Left renal cortex interstitium (tissue), 4 donors: ENCODE results near the gene ERAL1. TPM values are rescaled to one million over a fixed set of nuclear protein-coding genes. Genes with fewer than 3 reads are reported as not detected.
"Not testable (repeated sequence)": the region's sequence is repeated elsewhere in the genome, so short reads cannot be mapped to it uniquely, and the experiment has no call there.

Experiments
- DNase-seq, 4 donors: peaks; one replicate each; pipeline ENCODE4 v3.0.0-alpha.2; 2013; ENCODE audit warnings: low read depth in 4 of 4, low spot score in 2 of 4, missing footprints in 1 of 4
- polyA plus RNA-seq, 4 donors: library from polyadenylated mRNA; unstranded; fragments of 120-200 nt; gene quantifications; one replicate each; pipeline ENCODE4 v1.2.1, GENCODE V29; 2013; ENCODE audit not compliant: insufficient read length in 4 of 4

The ERAL1 gene
- 10 to 100 TPM; 60.2 to 76.2 (median 69.0) TPM for polyA plus RNA-seq

DNA sequence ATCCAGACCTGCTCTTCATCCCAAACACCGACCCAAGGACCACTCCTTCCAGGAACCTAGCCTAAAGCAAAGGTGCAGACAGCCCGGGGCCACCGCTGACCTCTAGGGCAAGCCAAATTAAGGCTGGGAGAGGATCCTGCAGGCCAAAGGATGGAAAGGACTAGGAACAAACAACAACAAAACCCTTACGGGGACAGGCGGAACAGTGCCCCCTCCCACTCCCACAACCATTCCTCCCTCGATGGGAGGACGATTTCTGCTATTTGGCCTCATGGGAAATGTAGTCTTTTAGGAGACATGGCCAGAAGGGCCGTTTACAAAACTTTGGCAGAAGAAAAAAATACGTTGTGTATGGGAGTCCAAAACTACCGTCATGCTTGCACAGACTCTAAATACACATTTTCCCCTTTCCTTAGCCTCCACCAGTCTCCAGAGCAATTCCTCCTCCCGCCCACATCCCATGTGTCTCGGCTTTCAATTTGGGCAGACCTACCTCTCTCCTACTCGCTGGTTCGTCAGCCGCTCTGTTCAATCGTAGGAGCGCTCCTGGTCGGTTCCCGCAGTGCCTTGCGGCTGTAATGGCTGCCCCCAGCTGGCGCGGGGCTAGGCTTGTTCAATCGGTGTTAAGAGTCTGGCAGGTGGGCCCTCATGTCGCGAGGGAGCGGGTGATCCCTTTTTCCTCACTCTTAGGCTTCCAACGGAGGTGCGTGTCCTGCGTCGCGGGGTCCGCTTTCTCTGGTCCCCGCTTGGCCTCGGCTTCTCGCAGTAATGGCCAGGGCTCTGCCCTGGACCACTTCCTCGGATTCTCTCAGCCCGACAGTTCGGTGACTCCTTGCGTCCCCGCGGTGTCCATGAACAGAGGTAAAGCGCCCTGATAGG is at the start of gene ERAL1:
Gene ERAL1, plus strand, starts transcription at position 560 of the 879 bp plus-strand sequence. Its CDS starts 19 bp downstream, at position 579.
- DNase-seq: peak; percentile 63 to 84 (median 83)

DNA sequence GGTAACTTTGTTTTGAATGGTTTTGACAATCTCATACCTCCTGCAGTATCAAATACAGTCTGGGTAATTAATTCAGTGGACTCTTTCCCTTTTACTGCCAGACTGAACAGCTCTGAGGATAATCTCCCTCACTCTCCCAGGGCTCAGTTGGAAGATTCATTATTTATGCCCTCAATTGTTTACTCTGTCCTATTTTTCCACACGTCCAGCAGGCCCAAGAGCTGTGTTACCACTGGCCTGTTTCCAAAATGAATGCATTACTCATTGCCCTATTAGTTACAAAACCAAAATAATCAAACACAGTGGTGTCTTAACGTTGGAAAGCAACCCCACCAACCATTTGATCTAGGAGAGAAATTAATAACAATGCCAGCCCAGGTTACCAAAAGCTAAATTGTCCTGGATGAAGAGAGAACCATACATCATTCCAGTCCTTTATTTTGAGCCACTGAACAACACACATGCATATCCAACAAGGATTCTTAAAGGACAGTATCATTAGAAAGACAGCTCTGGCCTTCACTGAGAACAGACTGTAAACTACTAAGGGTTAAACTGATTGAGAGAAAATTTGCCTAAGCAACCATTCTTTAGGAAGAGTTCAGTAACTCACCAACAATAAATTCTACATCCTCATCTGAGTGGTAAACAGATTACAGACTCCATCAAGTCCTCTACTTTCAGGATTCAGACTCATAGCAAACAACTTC is 46.7 kb upstream of the ERAL1 start:
- DNase-seq: no peak

DNA sequence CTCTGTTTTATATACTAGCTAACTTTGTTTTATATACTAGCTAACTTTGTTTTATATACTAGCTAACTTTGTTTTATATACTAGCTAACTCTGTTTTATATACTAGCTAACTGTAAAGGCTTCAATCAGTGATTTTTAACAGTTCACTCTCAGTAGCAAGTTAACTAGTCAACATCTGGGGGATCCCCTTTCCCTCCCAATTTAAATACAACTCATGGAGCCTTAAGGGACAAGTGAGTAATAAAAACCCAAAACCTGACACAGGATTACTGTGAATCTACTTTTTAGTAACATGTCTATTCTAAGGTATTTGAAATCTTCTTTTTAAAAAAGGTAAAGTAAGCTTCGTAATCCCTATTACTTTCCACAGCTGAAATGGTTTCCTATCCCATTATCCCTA is 44.4 kb upstream of the ERAL1 start:
- no peak for DNase-seq

DNA sequence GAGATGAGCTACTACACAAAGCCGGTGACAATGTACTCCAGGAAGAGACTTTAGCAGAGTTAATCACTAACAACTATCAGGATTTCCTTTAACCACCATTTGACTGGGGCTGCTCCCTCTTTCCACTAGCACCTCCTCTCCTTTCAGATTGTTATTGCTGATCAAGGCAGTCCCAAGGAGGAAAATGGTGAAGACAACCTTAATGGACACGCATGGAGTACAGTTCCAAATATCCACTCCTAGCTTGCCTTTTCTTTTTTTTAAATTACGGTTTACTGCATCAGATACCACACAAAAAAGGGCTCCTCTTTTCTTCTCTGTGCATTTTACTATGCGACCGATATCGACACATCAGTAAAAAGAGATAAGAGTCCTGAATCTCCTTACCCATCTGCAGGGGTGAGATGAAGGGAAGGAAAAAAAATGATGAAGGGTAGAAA is 43.1 kb upstream of the ERAL1 start:
- peak in 2 of 4 donors; percentile 16 to 59 for DNase-seq

DNA sequence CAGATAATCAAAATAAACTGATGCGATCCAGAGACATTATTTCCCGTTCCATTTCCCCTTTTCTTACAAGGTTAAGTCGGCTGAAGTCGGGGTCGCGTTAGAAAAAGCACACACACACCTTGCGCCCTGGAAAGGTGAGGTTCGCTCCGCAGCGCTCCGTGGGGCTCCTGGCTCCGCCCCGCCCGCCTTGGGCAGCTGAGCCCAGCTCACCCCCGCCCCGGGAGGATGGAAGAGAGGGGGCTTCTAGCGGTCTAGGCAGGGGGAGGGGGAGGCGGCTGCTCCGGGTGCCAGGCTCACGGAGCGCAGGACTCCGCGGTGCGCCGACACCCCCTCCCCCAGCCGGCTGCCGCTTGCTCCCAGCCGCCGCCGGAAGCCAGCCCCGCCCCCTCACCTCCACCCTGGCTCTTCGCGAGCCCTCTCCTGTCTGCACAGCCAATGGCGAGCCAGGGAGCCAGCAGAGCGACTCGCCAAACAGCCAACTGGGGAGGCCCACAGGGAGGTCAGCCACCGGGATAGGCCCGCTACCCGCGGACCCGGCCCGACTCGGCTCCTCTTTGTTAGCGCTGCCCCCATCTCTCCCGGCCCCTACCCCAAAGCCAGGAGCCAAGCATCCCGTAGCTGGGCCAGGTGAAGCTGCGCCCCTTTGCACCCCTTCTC is 42.6 kb upstream of the ERAL1 start:
- DNase-seq: peak; percentile 81 to 95 (median 92)

DNA sequence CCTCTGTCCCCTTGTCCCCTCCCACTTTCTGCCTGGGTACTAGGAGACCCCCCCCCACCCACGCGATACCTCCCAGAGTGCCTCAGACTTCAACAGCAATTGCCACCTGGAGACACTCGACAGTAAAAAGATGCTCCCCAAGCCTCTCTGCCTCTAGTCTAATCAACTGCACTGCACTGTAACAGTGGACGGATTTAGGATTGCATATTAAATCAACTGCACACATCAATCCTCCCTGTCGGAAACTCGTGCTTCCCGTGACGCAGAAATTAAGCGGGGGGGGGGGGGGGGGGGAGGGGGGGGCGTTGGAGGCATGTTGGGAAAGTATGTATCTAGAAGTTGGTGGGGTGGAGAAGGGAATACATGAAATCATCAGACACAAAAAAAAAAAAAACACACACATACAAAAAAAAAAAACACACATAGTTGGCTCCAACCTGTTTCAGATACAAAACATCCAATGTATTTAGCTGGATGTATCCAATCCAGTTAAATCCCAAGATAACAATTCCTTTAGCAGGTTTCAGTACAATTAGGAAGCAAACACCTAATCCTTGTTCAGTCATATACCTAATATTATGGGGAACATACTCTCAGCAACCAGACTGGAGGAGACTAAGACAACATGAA is 42.0 kb upstream of the ERAL1 start:
- DNase-seq: peak in 1 of 4 donors; percentile 59

DNA sequence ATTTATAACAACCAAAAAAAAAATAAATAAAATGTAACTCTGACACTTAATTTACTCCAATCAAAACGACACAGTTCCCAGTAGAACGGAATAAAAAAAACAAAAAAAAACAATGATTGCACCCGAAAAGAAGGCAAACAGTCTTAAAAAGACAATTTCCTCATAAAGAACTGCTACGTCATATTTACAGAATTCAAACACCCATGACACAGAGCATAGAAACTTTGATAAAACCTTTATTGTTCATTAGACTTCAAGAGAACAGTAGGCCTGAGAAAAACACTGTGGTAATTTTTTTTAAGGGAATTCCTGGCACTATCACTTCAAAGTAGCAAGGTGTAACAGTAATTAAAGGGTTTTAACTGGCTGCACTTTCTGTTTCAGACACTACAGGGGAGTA is 38.3 kb upstream of the ERAL1 start:
- DNase-seq: no peak

DNA sequence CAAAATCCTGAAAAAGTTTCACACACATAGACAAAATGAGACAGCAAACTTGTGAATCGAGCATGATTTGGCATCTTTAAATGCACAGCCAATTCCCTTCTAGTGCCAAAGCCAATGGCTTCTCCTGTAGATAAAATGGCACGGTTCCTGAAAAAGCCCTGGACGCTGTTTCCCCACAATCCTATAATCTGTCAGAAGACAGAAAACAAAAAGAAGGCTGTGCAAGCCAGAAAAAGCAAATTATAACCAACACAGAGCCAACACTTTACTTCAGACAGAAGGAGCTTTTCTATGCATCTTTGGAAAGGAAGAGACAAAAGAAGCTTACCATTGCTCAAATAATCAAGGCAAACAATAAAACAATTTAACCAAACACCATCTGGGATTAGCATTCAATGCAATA is 36.0 kb upstream of the ERAL1 start:
- no peak for DNase-seq

DNA sequence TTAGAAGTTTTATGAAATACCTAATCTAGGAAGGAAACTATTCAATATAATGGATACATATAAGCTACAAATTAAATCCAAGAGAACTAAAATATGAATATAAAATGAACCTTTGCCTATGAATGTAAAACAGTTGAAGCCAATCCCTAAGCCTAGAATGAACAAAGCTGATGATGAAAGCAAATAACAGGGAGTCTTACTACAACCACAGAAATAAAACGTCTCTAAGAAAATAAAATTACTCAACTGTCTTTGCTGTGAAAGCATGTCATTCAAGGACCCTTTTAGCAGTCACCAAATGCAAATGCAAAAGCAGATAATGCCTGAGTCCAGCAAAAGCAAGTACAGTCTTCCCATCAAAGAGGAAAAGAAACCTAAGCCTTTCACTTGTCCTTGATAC is 35.2 kb upstream of the ERAL1 start:
- DNase-seq: no peak

DNA sequence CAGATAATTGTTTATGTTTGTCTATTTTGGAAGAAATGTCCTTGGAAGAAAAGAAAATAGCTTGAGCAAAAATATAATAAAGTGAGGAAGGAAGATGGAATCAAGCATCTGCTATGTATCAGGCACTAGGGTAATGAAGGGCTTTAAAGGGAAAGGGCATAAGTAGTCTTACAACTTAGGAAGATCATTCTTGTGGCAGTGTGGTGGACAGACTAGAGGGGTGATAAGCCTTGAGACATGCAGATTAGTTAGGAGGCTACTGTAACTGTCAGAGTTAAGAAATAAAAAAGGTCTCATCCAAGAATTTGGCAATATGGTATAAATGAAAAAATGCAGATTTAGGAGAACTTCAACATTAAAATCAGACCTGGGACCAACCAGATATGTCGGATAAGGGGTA is 27.1 kb upstream of the ERAL1 start:
- no peak for DNase-seq

DNA sequence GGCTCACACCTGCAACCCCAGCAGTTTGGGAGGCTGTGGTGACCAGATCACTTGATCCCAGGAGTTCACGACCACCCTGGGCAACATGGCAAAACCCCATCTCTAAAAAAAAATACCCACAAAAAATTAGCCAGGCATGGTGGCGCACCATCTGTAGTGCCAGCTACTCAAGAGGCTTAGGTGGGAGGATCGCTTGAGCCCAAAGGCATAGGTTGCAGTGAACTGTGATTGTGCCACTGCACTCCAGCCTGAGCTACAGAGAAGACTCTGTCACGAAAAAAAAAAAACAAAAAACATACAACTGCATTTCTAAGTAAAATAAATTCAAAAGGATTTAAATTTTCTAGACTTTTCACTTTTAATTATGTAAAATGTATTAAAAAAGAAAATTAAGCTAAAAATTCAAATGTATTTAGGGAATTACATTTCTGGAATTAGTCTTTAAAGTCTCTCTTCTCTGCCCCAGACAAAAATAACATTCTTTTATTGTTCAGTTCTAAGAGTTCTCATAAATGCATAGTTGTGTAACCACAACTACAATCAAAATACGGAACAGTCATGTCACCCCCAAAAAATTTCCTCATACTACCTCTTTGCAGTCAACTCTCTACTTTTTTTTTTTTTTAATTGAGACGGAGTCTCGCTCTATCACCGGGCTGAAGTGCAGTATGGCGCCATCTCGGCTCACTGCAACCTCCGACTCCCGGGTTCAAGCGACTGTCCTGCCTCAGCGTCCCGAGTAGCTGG is 26.3 kb upstream of the ERAL1 start:
- no peak for DNase-seq

DNA sequence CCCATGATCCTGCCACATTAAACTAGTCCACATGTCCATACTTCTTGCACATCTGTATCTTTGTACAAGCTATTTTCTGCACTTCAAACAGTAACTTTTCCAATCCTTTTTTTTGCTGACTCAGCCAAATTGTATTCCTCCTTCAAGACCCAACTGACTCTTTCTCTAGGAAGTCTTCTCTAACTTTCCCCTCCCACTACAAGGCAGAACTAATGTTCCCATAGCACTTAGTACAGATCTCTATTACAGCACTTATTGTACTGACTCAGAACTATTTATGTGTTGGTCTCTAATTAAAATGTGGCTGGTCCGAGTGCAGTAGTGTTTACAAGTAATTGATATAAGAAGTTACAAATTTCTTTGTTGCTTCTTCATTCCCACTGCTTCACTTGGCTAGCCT is 20.4 kb upstream of the ERAL1 start:
- DNase-seq: no peak

DNA sequence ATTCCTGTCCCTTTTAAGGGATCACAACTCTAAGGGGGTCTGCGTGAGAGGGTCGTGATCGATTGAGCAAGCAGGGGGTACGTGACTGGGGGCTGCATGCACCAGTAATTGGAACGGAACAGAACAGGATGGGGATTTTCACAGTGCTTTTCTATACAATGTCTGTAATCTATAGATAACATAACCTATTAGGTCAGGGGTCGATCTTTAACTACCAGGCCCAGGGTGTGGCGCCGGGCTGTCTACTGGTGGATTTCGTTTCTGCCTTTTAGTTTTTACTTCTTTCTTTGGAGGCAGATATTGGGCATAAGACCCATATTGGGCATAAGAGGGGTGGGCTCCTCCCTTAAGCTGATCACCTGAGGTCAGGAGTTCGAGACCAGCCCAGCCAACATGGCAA is 18.3 kb upstream of the ERAL1 start:
- not testable (repeated sequence) for DNase-seq

DNA sequence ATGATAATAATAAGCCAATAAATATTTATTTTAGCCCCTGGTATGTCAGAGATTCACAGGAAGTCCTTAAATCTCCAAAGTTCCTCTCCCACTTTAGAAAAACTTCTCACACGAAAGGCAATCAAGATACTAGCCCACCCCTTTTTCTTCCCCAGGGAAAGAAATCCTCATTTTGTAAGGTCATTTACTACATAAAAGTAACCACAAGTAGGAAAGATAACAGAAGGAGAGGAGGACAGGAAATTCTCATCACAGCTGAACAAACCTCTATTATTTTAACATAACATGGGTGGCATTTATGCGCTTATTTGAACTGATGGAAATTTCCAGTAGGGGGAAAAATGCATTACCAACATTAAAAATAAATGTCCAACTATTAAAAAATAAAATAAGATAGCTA is 15.6 kb upstream of the ERAL1 start:
- no peak for DNase-seq

DNA sequence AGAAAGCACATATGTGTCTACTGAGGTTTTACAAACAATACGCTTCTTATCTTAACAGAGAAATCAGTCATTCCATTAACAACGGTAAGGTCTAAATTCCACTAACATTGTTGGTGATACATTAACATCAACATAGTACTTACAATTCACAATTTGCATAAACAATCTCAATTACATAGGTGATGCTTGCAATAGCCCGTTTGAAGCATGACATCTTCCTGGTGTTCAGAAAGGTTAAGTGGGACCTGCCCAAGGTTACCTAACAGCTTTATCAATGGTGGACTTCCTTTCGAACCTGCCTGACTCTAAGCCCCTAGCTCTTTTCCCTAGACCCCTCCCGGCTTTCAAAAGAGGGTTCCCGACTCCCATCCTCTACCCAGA is 12.9 kb upstream of the ERAL1 start:
- DNase-seq: no peak

DNA sequence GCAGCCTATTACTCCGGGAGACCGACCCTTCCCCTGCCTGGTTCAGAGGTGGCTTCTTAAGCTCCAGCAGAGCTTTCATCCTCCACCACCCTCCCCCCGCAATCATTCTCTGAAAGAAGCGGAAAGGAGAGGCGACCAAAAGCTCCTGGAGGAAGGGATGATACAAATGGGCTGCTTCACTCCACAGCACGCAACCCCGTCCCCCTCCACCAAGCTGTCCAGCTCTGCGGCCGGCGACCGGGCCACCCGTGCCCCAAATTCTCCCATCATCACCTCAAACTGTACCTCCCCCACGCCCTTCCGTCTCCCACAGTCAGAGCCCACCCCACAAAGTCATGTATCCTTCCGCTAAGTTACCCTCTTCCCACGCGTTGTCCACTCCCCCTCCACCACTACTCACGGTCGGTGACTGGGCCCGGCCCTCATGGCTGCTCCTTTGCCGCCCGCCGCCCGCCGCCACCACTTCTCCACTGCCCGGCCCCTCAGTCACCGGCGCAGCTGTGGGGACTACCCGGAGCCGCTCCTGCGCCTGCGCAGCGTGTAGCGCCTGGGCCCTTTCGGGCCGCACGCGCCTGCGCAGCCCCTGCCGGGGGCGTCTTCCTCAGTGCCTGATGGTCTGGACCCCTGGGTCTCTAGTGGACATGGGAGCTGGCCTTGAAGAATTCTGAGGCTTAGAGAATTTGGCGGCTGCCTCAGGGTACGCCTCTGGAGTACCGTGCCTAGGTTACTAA is 12.4 kb upstream of the ERAL1 start, which contains the start of gene FAM222B:
Gene FAM222B, minus strand, starts transcription at position 509 of the 731 bp plus-strand sequence. CDS start 76,123 bp downstream, outside the sequence.
- peak; percentile 59 to 81 (median 72) for DNase-seq

DNA sequence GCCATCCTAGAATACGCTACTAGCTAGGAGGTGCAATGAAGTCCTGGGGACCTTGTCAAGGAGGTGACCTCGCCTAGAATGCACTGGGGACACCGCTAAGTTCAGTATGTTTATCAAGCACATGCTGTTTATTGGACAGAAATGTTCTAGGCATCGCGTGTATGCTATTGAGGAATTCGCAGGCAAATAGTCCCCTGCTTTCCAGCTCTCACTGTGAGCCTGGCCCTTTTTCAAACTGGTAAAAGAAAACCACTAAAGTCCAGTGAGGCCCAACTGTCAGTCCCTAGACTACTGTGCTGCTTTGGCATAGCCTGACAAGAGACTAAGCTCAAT is 11.0 kb upstream of the ERAL1 start:
- no peak for DNase-seq

DNA sequence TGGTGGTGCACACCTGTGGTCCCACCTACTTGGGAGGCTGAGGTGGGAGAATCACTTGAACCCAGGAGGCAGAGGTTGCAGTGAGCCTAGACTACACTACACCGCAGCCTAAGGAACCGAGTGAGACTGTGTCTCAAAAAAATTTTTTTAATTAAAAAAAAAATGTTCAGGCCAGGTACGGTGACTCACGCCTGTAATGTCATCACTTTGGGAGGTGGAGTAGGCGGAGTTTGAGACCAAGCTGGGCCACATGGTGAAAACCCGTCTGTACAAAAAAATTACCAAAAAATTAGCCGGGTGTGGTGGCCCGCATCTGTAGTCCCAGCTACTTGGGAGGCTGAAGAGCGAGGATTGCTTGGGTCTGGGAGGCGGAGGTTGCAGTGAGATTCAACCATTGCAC is 8.6 kb upstream of the ERAL1 start:
- no peak for DNase-seq

DNA sequence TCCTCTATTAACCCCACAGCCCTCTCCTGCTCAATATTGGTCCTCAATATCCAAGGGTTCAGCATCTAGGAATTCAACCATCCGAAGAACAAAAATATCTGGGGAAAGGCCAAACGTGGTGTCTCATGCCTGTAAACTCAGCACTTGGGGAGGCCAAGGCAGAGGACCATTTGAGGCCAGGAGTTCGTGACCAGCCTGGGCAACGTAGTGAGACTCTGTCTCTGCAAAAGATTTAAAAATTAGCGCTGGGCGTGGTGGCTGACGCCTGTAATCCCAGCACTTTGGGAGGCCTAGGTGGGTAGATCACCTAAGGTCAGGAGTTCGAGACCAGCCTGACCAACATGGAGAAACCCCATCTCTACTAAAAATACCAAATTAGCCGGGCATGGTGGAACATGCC is 8.1 kb upstream of the ERAL1 start:
- DNase-seq: not testable (repeated sequence)
